Activated CD4-positive, alpha-beta T cell treated with anti-CD3 and anti-CD28 coated beads for 1 hour (primary cell): Measurements from ENCODE around the gene ELF5.

Experiments
- DNase-seq: peaks from one replicate; pipeline ENCODE4 v3.0.0-alpha.2; 2020

ELF5 gene

DNA sequence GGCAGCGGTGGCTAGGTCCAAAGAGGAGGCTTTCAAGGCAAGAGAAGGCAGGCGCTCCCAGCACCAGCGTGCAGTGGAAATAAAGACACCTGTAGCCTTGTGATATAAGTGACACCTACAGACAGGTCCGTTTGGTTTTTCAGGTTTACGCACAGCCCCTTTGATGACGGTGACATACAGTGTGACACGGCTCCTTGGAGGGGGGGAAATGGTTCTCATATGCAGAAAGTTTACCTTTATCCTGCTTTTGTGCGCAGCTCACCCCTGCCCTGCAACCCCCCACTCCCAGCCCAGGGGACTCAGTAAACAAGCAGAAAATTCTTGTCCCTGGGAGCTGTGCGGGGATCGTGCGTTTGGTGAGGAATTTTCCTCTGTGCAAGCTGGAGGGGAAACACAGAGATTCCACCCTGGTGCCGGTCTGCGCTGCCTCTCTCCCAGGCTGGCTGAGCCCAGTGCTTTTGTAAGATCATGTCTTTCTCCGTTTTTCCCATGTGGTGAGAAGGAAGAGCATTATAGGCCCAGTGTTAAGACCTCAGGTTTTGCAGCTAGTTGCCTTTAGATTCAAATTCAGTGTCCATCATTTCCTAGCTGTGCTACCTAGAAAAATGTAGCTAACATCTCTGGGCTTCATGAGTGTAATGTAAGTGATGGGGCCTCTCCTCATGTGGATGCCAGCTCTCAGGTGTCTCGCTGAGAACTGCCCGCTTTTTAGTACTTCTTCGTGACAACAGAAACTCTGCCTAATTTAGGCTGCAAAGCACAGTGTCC is at the start of gene ELF5:
TSS of gene ELF5 (minus strand) at position 113 of the 768 bp plus-strand sequence. CDS start 8,045 bp downstream, outside the sequence.
- DNase-seq = no peak

DNA sequence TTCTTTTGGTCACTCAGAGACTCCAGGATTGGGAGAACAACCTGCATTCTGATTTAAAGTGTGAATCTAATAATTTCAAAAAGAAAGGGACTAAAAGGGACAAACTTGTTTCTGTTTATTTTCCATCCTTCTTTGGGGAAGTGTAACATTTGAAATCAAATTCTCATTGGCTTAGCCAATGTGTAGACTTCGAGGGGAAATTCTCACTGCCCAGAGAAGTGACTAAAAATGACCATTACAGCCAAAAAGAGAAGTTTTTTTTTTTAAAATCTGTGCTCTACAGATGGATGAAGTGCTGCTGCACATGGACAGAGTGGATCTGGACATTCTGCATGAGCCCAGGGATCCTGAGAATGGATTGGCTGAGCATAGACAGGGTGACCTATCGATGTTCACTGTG is 49.4 kb upstream of the ELF5 start:
- DNase-seq = no peak

DNA sequence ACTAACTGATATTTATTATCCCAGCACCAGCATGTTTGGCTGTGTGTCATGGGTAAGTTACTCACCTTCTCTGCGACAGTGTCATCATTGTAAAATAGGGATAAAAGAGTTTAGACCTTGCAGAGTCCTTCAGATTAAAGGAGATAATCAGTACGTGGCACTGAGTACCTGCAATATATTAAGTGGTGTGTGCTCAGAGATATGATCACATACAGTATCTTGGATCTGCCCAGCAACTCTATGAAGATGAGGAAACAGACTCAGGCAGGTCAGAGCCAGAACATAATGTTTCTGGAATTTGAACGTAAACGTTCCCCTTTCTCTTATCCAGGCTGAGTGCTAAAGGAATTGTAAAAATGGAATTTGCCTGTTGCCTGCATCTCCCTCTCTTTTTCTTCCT is 46.9 kb upstream of the ELF5 start:
- DNase-seq = no peak

DNA sequence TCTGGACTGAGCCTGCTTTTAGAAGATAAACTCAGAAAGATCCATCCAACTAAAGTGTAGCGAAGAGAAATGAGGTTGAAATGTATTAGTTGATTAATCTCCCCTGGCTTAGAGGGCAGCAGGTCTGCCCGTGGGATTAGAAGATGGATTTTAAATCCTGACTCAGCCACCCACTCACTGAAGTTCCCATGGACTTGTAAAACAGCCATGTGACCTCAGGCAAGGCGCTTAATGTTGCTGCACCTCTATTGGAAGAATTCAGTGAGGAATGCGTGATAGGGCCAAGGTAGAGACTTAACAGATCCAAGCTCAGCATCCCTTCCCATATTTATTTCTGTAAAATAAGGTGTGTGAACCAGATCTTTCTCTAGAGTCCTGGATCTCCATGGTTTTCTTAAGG is 45.1 kb upstream of the ELF5 start:
- DNase-seq = no peak

DNA sequence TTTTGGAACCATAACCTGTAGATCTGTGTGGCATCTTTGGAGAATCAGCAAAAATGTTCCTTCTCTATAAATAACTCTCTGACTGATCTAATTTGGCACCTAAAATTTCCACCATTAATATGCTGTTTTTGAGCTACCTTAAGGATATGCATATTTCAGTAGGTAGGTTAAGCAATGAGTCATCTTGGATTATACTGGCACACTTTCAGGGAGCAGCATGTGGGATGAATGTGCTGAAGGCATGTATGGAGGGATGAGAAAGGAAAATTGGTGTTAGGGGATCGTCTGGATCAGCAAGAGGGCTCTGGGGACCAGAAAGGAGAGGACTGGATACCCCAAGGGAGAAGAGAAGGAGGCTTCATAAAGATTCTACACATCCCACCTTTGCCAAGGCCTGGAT is 44.6 kb upstream of the ELF5 start:
- DNase-seq = no peak

DNA sequence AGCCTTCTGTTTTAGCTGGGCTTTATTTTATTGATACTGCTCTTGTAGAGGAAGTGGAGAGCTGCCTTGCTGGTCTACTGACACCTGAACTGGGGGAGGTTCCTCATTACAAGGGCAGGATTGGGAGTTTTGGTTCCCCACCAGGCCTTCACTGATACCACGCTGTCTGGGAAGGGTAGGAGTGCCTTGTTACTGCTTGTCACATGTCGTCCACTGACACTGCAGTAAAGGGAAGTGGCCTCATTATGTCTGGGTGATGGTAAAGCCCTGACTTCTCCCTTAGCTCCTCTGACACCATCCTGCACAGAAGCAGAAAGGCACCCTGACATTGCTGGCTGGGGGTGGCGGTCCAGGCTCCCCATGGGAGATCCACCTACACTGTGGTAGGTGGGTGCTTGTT is 38.7 kb upstream of the ELF5 start:
- no peak for DNase-seq

DNA sequence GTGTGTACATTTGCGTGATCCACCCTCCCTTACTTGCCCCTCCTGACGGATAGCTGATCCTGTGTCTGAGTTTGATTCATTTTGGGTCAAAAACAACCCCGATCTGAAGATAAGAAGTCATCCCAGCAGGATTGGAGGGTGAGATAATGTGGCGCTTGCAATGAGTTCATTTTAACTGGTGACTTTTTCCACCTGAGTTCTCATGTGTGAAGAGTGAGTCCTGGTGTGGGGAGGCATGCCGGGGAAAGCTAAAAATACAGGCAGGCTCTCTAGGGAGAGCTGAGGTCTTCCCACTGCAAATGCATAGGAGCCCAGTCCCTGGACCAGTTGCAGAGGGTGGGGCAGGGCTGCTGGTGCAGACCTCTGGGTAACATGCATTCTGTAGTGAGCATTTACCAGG is 35.7 kb upstream of the ELF5 start:
- DNase-seq = no peak

DNA sequence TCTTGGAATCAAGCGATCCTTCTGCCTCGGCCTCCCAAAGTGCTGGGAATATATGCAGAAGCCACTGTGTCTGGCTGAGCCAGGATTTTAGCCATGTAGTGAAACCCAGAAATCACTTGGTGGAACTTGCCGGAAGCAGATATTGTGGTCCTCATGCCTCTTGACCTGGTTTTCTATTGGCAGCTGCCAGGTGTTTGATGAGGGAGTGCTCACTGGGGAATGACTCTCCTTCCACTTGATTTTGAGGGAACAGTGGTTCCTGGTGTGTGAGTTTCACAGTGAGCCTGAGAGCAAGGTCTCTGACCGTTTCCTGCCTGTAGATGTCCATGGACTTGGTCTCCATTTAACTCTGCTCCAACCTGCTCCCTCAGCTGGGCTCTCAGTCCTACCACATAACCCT is 34.7 kb upstream of the ELF5 start:
- DNase-seq = no peak

DNA sequence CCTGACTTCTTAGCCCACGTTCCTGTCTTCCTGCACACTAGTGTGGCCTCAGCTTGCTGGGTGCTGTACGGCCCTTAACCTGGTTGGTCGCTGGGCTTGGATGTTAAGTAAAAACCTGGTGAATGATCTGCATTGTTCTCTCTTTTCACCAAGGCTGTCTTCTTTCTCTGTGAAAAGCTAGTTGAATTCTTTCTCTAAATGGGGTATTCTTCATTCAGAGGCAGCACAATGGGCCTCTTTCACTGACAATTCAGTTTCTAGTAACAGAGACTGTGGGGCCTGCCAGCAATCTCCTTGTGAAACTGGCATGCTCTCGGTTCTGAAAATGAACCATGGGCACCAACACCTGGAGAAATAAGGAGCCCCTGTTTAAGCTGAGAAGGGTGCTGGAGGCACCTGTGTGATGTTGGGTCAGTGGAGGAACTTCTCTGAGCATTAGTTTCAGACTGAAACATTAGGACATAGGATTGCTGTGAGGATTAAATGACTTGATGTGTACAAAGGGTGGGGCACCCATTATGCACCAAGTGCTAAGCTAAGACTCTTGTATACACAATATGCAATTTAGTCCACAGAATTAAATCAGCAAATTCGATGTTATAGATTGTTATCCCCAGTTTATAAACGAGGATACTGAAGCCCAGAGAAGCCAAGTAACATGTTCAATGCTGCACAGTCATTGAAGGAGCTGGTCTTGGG is 33.1 kb upstream of the ELF5 start:
- DNase-seq = no peak

DNA sequence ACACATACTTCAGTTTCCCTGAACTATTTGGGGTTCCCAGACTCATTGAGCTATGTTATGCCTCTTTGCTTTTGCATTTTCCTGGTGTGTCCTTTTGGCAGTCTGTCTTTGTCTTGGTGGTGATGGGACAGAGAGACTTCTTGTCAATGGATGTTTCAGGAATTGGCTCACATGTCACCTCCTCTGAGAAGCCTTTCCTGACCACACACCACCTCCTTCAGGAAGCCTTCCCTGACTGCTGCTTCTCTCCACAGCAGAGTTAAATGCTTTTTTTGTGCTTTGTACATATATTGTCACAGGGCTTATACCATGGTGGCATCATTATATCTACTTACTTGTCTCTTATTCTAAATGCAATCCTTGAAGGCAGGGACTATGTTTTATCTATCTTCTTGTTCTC is 28.5 kb upstream of the ELF5 start:
- DNase-seq = no peak

DNA sequence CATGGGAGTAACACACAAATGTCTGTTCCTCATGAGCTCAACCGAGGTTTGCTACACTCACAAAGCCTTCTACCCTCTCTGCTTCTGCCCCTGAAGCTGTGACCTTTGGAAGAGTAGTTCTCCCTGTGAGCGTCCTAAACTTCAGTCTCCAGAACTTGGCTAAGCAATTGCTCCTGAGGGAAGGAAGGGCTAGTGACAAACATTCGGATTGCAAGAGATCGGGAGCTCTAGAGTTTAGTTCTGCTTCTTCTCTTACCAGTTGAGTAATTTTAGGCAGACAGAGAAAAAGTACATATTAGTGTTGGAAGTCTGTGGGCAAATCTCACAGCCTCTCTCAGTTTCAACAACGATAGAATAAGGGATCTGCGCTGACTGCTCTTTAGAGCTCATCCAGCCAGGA is 27.3 kb upstream of the ELF5 start:
- DNase-seq = no peak

DNA sequence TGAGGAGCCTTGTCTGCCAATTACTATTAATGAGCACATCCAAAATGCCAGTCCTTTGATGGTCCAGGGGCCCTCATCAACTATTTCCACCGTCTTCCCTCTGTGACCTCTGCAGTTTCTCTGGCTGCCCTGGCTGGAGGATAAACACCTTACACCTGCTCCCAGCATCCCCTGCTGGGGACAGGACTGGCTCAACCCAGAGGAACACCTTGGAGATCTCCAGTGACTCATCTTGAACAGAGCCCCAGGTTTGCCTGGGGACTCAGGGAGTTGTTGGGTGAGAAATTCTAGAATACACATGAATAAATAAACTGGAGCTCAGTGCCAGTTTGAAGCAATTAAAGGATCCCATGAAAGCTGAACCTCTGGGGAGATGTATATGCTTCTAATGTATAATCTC is 24.0 kb upstream of the ELF5 start:
- DNase-seq = no peak

DNA sequence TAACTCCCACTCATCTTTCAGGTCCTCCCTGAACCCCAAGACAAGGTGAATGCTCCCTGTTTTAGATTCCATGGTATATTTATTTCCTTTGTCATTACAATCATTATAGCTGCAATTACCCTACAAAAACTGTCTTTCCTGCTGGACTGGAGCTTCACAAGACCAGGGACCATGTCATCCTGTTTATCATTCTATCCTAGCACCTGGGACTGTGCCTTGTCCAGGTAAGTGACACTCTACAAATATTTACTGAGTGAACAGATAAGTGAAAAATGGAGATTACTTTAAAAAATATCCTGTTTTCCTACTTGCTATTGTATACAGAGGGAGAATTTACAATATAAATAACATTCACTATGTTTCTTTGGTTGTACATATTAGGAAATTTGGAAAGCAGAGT is 22.5 kb upstream of the ELF5 start:
- DNase-seq = no peak

DNA sequence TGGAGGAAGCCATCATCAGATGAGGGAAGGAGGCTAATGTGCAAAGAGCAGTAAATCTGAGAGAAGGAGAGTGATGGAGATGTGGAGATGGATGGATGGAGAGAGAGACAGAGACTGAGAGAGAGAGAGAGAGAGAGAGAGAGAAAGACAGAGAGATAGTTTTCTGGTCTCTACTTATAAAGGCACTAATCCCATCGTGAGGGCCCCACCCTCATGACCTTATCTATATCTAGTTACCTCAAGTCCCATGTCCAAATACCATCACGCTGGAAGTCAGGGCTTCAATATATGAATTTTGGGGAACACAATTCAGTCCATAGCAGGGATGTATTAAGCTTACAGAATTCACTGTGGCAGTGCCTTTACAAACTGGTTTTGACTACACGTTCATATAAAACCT is 21.2 kb upstream of the ELF5 start:
- no peak for DNase-seq

DNA sequence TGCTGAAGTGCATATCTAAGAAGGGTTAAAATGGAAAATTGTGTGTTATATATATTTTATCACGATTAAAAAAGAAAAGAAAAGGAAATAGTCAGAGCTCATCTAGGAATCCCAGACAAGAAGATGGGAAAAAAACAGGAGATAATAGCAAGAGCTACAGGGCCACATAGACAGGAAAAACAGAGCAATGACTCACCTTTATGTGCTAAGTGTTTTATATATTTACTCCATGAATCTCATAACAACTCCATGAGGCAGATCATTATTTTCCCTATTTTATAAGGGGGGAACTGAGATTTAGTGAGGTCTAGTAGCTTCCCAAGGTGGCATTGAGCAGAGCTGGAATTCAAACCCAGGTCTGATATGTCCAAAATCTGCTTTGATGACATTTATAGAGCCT is 18.1 kb upstream of the ELF5 start:
- no peak for DNase-seq

DNA sequence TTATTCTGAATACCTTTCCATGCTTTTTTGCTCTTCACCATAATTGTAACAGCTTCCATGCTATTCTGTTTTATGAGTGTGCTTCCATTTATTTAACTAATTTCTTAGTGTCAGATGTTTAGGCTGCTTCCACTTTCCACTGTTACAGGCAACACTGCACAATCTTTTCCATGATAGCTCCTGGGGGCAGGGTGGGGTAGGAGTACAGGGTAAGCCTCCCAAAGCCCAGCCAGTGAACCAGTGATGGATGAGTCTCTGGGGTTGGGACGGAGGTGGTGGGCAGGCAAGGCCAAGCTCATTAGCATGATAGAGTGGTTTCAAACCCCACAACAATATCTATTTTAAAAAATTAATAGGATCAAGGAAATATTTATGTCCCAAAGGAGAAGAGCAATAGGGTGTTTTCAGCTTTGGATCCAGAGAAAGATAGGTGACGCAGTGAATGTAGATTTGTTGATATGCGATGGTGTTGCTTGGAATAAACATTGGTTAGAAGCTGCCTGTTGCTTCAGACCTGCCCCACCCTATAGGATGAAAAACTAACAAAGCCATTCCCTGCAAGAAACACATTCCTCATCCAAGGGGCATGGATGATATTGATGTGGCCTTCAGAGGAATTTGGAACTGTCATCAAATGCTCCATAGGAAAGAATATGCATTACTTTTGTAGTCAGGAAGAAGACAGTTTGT is 17.1 kb upstream of the ELF5 start:
- DNase-seq = no peak

DNA sequence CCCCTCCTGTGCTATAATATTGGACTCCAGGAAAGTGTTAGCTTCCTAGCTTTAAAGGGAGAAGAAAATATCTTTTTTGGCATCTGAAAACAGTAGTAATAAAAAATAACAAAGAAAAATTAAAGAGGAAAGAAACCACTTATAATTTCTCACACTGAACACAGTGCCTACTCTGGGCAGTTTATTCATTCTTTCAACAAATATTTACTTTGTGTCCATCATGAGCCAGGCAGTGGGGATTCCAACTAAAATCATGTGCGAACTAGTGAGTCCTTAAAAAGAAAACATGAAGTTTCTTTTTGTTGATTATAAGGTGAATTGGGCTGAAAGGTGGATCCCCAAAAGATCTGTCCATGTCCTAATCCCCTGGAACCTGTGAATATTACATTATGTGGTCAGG is 16.0 kb upstream of the ELF5 start:
- no peak for DNase-seq

DNA sequence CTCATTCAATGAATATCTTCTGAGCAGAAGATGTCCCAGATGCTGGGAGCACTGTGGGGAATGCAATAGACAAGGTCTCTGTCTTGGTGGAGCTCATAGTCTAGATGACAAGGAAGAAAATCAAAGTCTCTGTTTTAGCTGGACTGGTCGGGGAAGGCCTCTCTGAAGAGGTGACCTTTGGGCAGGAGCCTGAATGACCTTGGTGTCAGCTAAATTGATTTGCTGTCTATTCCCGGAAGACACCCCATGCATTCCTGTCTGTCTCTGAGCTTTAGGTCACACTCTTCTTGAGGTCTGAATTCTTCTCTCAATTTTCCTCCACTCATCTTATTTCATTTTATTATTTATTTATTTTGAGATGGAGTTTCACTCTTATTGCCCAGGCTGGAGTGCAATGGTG is 14.5 kb upstream of the ELF5 start:
- DNase-seq = no peak

DNA sequence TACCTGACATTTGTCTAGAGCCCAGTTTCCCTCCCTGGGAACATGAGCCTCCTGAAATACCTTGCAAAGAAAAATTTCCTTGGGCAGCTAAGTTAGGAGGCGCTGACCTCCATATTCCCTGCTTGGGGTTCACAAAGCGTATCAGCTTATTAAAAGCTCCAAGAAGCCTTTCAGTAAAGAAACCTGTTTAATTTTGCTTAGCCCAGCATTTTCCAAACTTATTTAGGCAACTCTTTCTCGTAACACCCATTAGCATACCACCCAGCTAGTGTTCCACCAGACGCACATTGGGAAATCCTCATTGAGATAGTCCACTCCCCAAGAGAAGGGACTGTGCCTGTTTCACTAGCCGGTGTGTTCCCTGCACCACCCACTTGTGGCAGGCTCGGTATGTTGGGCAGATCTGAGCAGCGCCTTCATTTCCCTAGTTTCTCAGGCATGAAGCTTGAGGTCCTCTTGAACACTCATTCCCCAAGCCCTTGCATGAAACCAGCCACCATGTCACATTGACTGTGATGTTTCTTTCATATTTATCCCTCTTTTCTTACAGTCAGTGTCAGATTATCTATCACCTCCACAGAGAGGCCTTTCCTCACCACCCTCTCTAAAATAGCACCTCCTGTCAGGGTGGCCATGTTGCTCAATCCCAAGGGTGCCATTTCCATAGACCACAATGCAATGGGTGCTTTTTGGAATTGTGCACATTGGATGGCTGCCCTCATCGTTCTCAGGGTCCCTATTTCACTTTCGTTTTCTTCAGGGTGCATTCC is 12.5 kb upstream of the ELF5 start:
- no peak for DNase-seq

DNA sequence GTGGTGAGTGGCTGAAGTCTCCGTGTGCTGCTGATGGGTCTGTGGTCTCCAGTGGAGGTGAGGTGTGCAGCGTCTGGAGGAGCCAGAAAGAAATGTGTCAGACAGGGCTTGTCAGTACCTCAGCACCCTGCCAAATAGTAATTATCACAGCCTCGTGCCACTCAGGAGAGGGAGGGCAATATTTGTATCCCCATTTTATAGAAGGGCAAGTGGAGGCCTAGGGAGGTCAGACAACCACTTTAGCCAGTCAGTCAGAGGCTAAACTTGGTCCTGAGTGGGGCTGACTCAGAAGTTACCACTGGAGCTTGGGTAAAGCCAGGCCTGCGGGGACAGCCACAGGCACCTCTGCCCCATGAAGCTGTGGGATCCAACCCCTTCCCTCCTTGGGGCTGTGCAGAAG is 11.5 kb upstream of the ELF5 start:
- DNase-seq = no peak

DNA sequence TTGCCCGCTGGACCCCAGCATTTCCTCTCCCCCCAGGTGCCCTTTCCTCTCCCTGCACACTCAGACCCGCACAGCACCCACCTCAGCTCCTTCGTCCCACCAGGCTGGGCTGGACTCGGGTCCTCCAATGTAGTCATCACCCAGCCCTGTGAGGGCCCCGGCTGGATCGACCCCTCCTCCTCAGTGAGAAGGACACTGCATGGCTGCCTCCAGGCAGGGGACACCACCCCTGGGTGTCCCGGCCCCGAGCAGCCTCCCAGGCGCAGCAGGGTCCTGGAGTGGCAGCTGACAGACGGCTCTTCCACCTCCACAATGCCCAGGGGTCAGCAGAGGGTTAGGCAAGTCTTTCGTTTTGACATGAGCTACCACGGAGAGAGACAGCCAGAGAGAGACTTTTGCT is 11.1 kb upstream of the ELF5 start:
- DNase-seq = no peak

DNA sequence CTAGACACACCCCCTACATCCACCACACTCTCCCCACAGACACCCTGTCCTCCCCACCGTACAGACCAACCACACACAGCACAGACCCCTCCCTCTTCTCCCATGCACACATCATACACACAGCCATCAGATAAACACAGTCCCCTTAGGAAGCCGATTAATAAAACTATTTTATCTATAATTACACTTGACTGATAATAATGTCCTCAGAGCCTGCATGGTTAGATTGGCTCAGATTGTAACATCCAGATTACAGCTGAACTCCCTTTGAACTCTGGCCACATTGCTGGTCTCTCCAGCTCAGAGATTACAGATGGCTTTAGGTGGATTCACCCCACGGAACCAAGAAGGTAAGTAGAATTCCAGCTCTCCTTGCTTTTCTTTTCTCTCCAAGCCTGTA is 9.5 kb upstream of the ELF5 start:
- DNase-seq = no peak

DNA sequence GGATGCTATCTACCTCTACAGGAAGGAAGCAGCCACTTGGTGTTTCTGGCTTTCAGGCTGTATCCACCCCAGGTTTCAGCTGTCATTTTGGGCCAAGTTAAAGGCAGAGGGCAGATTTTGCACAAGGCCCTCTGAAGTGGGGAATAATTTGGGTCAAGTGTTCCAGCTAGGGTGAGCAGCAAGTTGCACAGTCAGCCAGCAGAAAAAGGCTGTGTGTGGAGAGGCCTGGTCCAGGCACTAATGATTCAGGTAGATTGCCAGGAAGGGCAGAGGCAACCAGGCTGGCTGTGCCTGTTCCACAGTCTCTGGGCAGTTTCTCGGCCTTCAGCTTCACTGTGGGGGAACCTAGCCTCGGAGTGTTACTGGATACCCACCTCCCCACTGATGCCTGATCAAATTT is 8.6 kb upstream of the ELF5 start:
- no peak for DNase-seq

DNA sequence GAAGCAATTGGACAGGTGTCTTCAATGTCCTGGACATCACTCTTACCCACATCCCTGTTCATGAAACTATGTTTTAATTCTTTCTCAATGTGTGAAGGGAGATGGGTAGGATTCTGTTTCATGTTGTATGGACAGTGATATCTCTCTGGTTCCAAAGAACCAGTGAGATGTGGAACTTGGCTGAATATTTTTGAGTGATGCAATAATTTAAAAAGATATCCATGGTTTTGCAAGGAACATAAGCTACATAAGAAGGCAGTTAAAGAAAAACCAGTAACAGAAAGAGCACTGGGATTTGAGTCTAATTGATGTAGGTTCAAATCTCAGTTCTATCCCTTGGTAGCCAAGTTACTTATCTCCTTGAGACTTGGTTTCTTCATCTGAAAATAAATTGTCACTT is 7.7 kb upstream of the ELF5 start:
- DNase-seq = no peak
